Tibial nerve (tissue), 4 donors: ENCODE measurements around the gene ELK3.

Source experiments
- EP300 ChIP-seq, 2 donors: sonication (generic); formaldehyde crosslinking; IDR thresholded peaks; one replicate each; pipeline ENCODE4 v1.6.1; 2017; ENCODE audit warnings: antibody characterized with exemption in 2 of 2, mild to moderate bottlenecking in 1 of 2
- POLR2A ChIP-seq, 2 donors: fragments of 450-650 bp; IDR thresholded peaks; one replicate each; pipeline ENCODE4 v1.6.1; 2017; ENCODE audit warnings: antibody characterized with exemption in 2 of 2, mild to moderate bottlenecking in 2 of 2, moderate library complexity in 2 of 2
- TF ChIP-seq, protein P1 (sequence below), 5 experiments: fragments of 200-600 bp in 3 of 5; fragments of 450-650 bp in 2 of 5; sonication (generic) in 3 of 5; IDR thresholded peaks; one replicate each; pipeline ENCODE4 v1.5.1; 2016 to 2019; ENCODE audit warnings: antibody characterized with exemption in 5 of 5, mild to moderate bottlenecking in 3 of 5, moderate library complexity in 2 of 5

DNA sequence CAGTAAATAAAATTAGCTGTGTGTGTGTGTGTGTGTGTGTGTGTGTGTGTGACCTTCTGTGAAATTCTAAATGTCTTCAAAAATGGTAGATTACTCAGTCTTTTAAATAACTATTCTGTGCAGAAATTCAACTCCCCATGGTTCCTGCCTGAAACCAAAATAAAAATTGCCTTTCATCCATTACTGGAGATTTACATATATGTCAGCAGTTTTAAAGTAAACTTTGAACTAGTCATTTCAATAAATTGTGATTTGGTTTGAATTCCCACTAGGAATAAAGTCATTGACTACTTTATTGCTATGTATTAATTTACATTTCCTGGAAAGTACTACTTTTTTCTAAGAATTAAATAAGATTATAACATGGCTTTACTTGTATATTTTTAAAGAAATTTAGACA lies 5.3 kb downstream of the ELK3 start:
- TF ChIP-seq POLR2A (IDR thresholded peaks at IDR 0.05) (no peak), EP300 (IDR thresholded peaks at IDR 0.05) (no peak)
- TF ChIP-seq, protein P1, sequence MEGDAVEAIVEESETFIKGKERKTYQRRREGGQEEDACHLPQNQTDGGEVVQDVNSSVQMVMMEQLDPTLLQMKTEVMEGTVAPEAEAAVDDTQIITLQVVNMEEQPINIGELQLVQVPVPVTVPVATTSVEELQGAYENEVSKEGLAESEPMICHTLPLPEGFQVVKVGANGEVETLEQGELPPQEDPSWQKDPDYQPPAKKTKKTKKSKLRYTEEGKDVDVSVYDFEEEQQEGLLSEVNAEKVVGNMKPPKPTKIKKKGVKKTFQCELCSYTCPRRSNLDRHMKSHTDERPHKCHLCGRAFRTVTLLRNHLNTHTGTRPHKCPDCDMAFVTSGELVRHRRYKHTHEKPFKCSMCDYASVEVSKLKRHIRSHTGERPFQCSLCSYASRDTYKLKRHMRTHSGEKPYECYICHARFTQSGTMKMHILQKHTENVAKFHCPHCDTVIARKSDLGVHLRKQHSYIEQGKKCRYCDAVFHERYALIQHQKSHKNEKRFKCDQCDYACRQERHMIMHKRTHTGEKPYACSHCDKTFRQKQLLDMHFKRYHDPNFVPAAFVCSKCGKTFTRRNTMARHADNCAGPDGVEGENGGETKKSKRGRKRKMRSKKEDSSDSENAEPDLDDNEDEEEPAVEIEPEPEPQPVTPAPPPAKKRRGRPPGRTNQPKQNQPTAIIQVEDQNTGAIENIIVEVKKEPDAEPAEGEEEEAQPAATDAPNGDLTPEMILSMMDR (IDR thresholded peaks at IDR 0.05) = no peak
